Adipocyte (in vitro differentiated cells): Measurements from ENCODE around the gene EFCAB14.
A peak's percentile ranks its signal among the peaks of the same experiment; 100 is the strongest.
"Not testable (repeated sequence)": the region's sequence is repeated elsewhere in the genome, so short reads cannot be mapped to it uniquely, and the experiment has no call there.

Experiments
- DNase-seq: peaks from one replicate; pipeline ENCODE4 v3.0.0-alpha.2; 2015; ENCODE audit warnings: low read depth
- H3K27me3 ChIP-seq: replicated peaks from 2 replicates; pipeline ENCODE4 v1.7.0; 2013; ENCODE audit warnings: mild to moderate bottlenecking, low read length, moderate library complexity; ENCODE audit not compliant: control insufficient read depth, insufficient read depth
- H3K36me3 ChIP-seq: 2 replicates; pipeline ENCODE4 v1.7.0; 2013; ENCODE audit warnings: low read length, mild to moderate bottlenecking, moderate library complexity; ENCODE audit not compliant: control insufficient read depth, insufficient read depth, severe bottlenecking
- H3K4me1 ChIP-seq: 2 replicates; pipeline ENCODE4 v1.7.0; 2013; ENCODE audit warnings: mild to moderate bottlenecking, low read length, moderate library complexity; ENCODE audit not compliant: control insufficient read depth, insufficient read depth
- H3K4me3 ChIP-seq: 2 replicates; pipeline ENCODE4 v1.7.0; 2013; ENCODE audit warnings: mild to moderate bottlenecking, low read length, moderate library complexity
- H3K9ac ChIP-seq: 2 replicates; pipeline ENCODE4 v1.7.0; 2013; ENCODE audit warnings: mild to moderate bottlenecking, low read length, moderate library complexity
- H3K9me3 ChIP-seq: 2 replicates; pipeline ENCODE4 v1.7.0; 2013; ENCODE audit warnings: mild to moderate bottlenecking, low read length, moderate library complexity; ENCODE audit not compliant: control insufficient read depth

Gene EFCAB14

GRCh38 chr1:46721204-46721603 is 2.3 kb upstream of the EFCAB14 start:
- Histone ChIP-seq H3K36me3 (no peaks in the 10 kb centered on the region), H3K4me3 (no peak overlapping the region), H3K9ac (no peak overlapping the region), H3K27me3 (peaks cover 3% of the 10 kb centered on the region), H3K9me3 (no peaks in the 10 kb centered on the region), H3K4me1 (peaks cover 26% of the 10 kb centered on the region)
- no peak for DNase-seq

GRCh38 chr1:46720319-46720718 is 1.4 kb upstream of the EFCAB14 start:
- not testable (repeated sequence) for DNase-seq

GRCh38 chr1:46719689-46720088 is 775 bp upstream of the EFCAB14 start:
- Histone ChIP-seq H3K9ac (peak overlapping the region; percentile 96), H3K9me3 (no peaks in the 10 kb centered on the region), H3K36me3 (peaks cover 12% of the 10 kb centered on the region), H3K4me1 (peaks cover 21% of the 10 kb centered on the region), H3K4me3 (peak overlapping the region; percentile 99), H3K27me3 (peaks cover 3% of the 10 kb centered on the region)
- DNase-seq, result no peak

More at GRCh38 chr1:46720319-46720718, 1.4 kb upstream of the EFCAB14 start:
- not testable (repeated sequence) for H3K9ac ChIP-seq, H3K9me3 ChIP-seq, H3K27me3 ChIP-seq, H3K36me3 ChIP-seq, H3K4me3 ChIP-seq
- H3K4me1 ChIP-seq, result peaks cover 26% of the 10 kb centered on the region

- Histone ChIP-seq H3K4me1 (peaks cover 21% of the 10 kb centered on the region), H3K36me3 (peaks cover 26% of the 10 kb centered on the region), H3K4me3 (peak overlapping the region; percentile 99), H3K9me3 (no peaks in the 10 kb centered on the region), H3K27me3 (peaks cover 3% of the 10 kb centered on the region), H3K9ac (peak overlapping the region; percentile 96)
- DNase-seq, result no peak
Observed at GRCh38 chr1:46718340-46718726, 581 bp downstream of the EFCAB14 start.

- Histone ChIP-seq H3K9ac (peak overlapping the region; percentile 96), H3K4me1 (peaks cover 21% of the 10 kb centered on the region), H3K4me3 (peak overlapping the region; percentile 99), H3K27me3 (peaks cover 1% of the 10 kb centered on the region), H3K9me3 (no peaks in the 10 kb centered on the region), H3K36me3 (peaks cover 30% of the 10 kb centered on the region)
- DNase-seq, result no peak
Observed at GRCh38 chr1:46717654-46718053, 1.3 kb downstream of the EFCAB14 start.

GRCh38 chr1:46714976-46715375 is 3.9 kb downstream of the EFCAB14 start:
- Histone ChIP-seq H3K27me3 (no peaks in the 10 kb centered on the region), H3K4me3 (no peak overlapping the region), H3K9me3 (no peaks in the 10 kb centered on the region), H3K36me3 (peaks cover 43% of the 10 kb centered on the region), H3K9ac (no peak overlapping the region), H3K4me1 (peaks cover 21% of the 10 kb centered on the region)
- no peak for DNase-seq

GRCh38 chr1:46708121-46708520 is 10.8 kb downstream of the EFCAB14 start:
- no peak overlapping the region for H3K9ac ChIP-seq
- H3K4me3 ChIP-seq, result no peak overlapping the region
- no peaks in the 10 kb centered on the region for H3K9me3 ChIP-seq
- H3K36me3 ChIP-seq, result peaks cover 70% of the 10 kb centered on the region
- H3K4me1 ChIP-seq, result peaks cover 7% of the 10 kb centered on the region
- DNase-seq, result peak; percentile 23
- no peaks in the 10 kb centered on the region for H3K27me3 ChIP-seq

GRCh38 chr1:46705408-46705807 is 13.5 kb downstream of the EFCAB14 start:
- Histone ChIP-seq H3K4me1 (peaks cover 13% of the 10 kb centered on the region), H3K9me3 (no peaks in the 10 kb centered on the region), H3K9ac (no peak overlapping the region), H3K36me3 (peaks cover 72% of the 10 kb centered on the region), H3K4me3 (no peak overlapping the region), H3K27me3 (no peaks in the 10 kb centered on the region)
- DNase-seq, result no peak

GRCh38 chr1:46703927-46704641 is 14.8 kb downstream of the EFCAB14 start:
- no peak for DNase-seq
- H3K4me1 ChIP-seq, result peaks cover 13% of the 10 kb centered on the region
- H3K9ac ChIP-seq, result no peak overlapping the region
- H3K4me3 ChIP-seq, result no peak overlapping the region
- H3K9me3 ChIP-seq, result no peaks in the 10 kb centered on the region
- peaks cover 73% of the 10 kb centered on the region for H3K36me3 ChIP-seq
- H3K27me3 ChIP-seq, result no peaks in the 10 kb centered on the region

GRCh38 chr1:46699666-46700065 is 19.2 kb downstream of the EFCAB14 start:
- H3K9ac ChIP-seq, result no peak overlapping the region
- DNase-seq, result no peak
- H3K36me3 ChIP-seq, result peaks cover 60% of the 10 kb centered on the region
- H3K9me3 ChIP-seq, result no peaks in the 10 kb centered on the region
- H3K27me3 ChIP-seq, result no peaks in the 10 kb centered on the region
- peaks cover 6% of the 10 kb centered on the region for H3K4me1 ChIP-seq
- H3K4me3 ChIP-seq, result no peak overlapping the region

- Histone ChIP-seq H3K27me3 (no peaks in the 10 kb centered on the region), H3K9me3 (no peaks in the 10 kb centered on the region), H3K4me3 (no peak overlapping the region), H3K9ac (no peak overlapping the region), H3K4me1 (peaks cover 8% of the 10 kb centered on the region), H3K36me3 (peaks cover 37% of the 10 kb centered on the region)
- DNase-seq, result no peak
Observed at GRCh38 chr1:46697053-46697452, 21.9 kb downstream of the EFCAB14 start.

GRCh38 chr1:46694676-46695075 is 24.2 kb downstream of the EFCAB14 start:
- not testable (repeated sequence) for H3K9ac ChIP-seq, DNase-seq, H3K9me3 ChIP-seq, H3K27me3 ChIP-seq, H3K4me3 ChIP-seq
- Histone ChIP-seq H3K4me1 (peaks cover 20% of the 10 kb centered on the region), H3K36me3 (peaks cover 45% of the 10 kb centered on the region)
